Hepatocyte (in vitro differentiated cells): ENCODE data around the gene FDXACB1.

Source experiments
- CTCF ChIP-seq: fragments of 200-600 bp; sonication (generic); IDR thresholded peaks from 2 replicates; pipeline ENCODE4 v1.5.1; 2016; ENCODE audit warnings: antibody characterized with exemption, mild to moderate bottlenecking; ENCODE audit not compliant: poor library complexity
- EZH2 ChIP-seq: fragments of 200-600 bp; sonication (generic); IDR thresholded peaks from 2 replicates; pipeline ENCODE4 v1.6.1; 2016; ENCODE audit warnings: antibody characterized with exemption, mild to moderate bottlenecking, borderline replicate concordance
- EZH2phosphoT487 ChIP-seq: fragments of 200-600 bp; sonication (generic); IDR thresholded peaks from one replicate; pipeline ENCODE4 v1.6.1; 2018; ENCODE audit warnings: antibody characterized with exemption, mild to moderate bottlenecking, low read depth, moderate library complexity; ENCODE audit not compliant: unreplicated experiment, severe bottlenecking

GRCh38 chr11:111912535-111912934, 33.6 kb upstream of the FDXACB1 start, which contains the start of gene HSPB2:
- TF ChIP-seq CTCF (no peak), EZH2 (no peak), EZH2phosphoT487 (no peak)
